Smooth muscle cell (in vitro differentiated cells): Measurements from ENCODE around the gene SMG7. TPM values are rescaled to one million over a fixed set of nuclear protein-coding genes. Genes with fewer than 3 reads are reported as not detected.

Experiments
- DNase-seq: peaks from one replicate; lab custom pipeline; 2025; ENCODE audit not compliant: unreplicated experiment; lab: John Stamatoyannopoulos, UW
- H2AFZ ChIP-seq: fragments of 200-600 bp; sonication (generic); 2 replicates; pipeline ENCODE4 v1.6.0; 2016; ENCODE audit warnings: antibody characterized with exemption, low read depth, mild to moderate bottlenecking
- H3F3A ChIP-seq: fragments of 200-600 bp; sonication (generic); 2 replicates; pipeline ENCODE4 v1.6.0; 2017; ENCODE audit warnings: antibody characterized with exemption, low read depth
- H3K27ac ChIP-seq: fragments of 200-600 bp; sonication (generic); 2 replicates; pipeline ENCODE4 v1.5.1; 2016; ENCODE audit warnings: low read depth, mild to moderate bottlenecking
- H3K27me3 ChIP-seq: fragments of 200-600 bp; sonication (generic); 2 replicates; pipeline ENCODE4 v1.6.1; 2016; ENCODE audit warnings: low read depth, mild to moderate bottlenecking
- H3K36me3 ChIP-seq: fragments of 200-600 bp; sonication (generic); 2 replicates; pipeline ENCODE4 v1.5.1; 2016; ENCODE audit warnings: low read depth
- H3K4me1 ChIP-seq: fragments of 200-600 bp; sonication (generic); 2 replicates; pipeline ENCODE4 v1.5.1; 2016; ENCODE audit warnings: low read depth
- H3K4me2 ChIP-seq: fragments of 200-600 bp; sonication (generic); 2 replicates; pipeline ENCODE4 v1.6.0; 2016; ENCODE audit warnings: mild to moderate bottlenecking
- H3K4me3 ChIP-seq: fragments of 200-600 bp; sonication (generic); 2 replicates; pipeline ENCODE4 v1.5.1; 2016; ENCODE audit warnings: mild to moderate bottlenecking
- H3K79me2 ChIP-seq: fragments of 200-600 bp; sonication (generic); 2 replicates; pipeline ENCODE4 v1.6.0; 2016; ENCODE audit warnings: low read depth, mild to moderate bottlenecking
- H3K9ac ChIP-seq: fragments of 200-600 bp; sonication (generic); 2 replicates; pipeline ENCODE4 v1.6.0; 2016; ENCODE audit warnings: low read depth
- H3K9me3 ChIP-seq: fragments of 200-600 bp; sonication (generic); replicated peaks from 2 replicates; pipeline ENCODE4 v1.5.1; 2016; ENCODE audit warnings: low read depth
- H4K20me1 ChIP-seq: fragments of 200-600 bp; sonication (generic); 2 replicates; pipeline ENCODE4 v1.6.0; 2016; ENCODE audit warnings: low read depth
- WGBS: methylation state at CpG from one replicate; pipeline ENCODE4 v1.1.7; 2016; ENCODE audit warnings: low lambda C conversion rate; 5-methylcytosine and 5-hydroxymethylcytosine counted together
- polyA plus RNA-seq: library from polyadenylated mRNA; unstranded; fragments of >200 nt; fragmentation: Nextera tagmentation; extraction: Ambion mirVana; gene quantifications from 2 replicates; pipeline ENCODE4 v1.2.1, GENCODE V29; 2016
- total RNA-seq: library from RNA; depleted of rRNA; stranded (reverse); fragments of >200 nt; gene quantifications from 2 replicates; pipeline ENCODE4 v1.2.3, GENCODE V29; 2014
- TF ChIP-seq, protein P1 (sequence below): fragments of 200-600 bp; sonication (generic); IDR thresholded peaks from 2 replicates; pipeline ENCODE4 v1.5.1; 2017; ENCODE audit warnings: borderline replicate concordance, mild to moderate bottlenecking, antibody characterized with exemption; ENCODE audit not compliant: insufficient read depth, poor library complexity, severe bottlenecking

Gene SMG7
- total and polyA plus RNA-seq, 2 experiments from 2014 or later = 18.3 to 40.4 TPM

DNA sequence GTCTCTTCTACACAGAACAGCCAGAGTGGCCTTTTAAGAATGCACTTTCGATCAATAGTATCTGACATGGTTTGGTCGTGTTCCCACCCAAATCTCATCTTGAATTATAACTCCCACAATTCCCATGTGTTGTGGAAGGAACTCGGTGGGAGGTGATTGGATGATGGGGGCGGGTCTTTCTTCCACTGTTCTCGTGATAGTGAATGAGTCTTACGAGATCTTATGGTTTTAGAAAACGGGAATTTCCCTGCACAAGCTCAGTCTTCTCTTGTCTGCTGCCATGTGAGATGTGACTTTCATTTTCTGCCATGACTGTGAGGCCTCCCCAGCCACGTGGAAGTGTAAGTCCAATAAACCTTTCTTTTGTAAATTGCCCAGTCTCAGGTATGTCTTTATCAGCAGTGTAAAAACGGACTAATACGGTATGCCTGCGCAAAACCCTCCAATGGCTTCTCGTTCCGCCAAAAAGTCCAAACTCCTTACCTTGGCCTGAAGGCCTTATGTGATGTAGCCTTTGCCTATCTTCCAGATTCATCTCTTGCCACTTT, 23.0 kb upstream of the SMG7 start:
- H3K9ac ChIP-seq = no peak overlapping the region
- no peak for DNase-seq
- TF ChIP-seq, protein P1, sequence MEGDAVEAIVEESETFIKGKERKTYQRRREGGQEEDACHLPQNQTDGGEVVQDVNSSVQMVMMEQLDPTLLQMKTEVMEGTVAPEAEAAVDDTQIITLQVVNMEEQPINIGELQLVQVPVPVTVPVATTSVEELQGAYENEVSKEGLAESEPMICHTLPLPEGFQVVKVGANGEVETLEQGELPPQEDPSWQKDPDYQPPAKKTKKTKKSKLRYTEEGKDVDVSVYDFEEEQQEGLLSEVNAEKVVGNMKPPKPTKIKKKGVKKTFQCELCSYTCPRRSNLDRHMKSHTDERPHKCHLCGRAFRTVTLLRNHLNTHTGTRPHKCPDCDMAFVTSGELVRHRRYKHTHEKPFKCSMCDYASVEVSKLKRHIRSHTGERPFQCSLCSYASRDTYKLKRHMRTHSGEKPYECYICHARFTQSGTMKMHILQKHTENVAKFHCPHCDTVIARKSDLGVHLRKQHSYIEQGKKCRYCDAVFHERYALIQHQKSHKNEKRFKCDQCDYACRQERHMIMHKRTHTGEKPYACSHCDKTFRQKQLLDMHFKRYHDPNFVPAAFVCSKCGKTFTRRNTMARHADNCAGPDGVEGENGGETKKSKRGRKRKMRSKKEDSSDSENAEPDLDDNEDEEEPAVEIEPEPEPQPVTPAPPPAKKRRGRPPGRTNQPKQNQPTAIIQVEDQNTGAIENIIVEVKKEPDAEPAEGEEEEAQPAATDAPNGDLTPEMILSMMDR = no peak
- H3K4me3 ChIP-seq = no peak overlapping the region
- H3K4me1 ChIP-seq = peaks cover 2% of the 10 kb centered on the region
- no peaks in the 10 kb centered on the region for H3K79me2 ChIP-seq
- H3K27me3 ChIP-seq = no peaks in the 10 kb centered on the region
- 92% methylated on average over 13 of the region's 13 CpGs for WGBS
- H3K27ac ChIP-seq = no peak overlapping the region
- H2AFZ ChIP-seq = no peak overlapping the region
- H3F3A ChIP-seq = no peaks in the 10 kb centered on the region
- no peaks in the 10 kb centered on the region for H4K20me1 ChIP-seq
- H3K4me2 ChIP-seq = no peak overlapping the region
- H3K36me3 ChIP-seq = no peaks in the 10 kb centered on the region
- no peaks in the 10 kb centered on the region for H3K9me3 ChIP-seq

DNA sequence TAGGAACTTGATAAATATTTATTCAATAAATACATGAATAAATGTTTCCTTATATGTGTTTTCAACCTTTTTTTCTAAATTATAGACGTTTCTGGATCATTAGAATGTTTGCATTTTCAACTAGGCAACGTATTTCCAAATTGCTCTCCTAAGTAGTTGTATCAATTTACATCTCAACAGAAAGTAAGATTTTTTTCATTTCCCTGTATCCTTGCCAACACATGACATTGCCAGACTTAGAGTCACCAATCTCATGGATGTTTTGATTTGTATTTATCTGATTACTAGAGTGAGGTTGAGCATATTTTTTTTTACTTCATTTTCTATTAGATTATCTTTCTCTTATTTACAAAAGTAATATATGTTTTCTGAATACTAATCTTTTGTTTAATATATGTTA, 22.2 kb upstream of the SMG7 start:
- WGBS = 88% methylated on average over 2 of the region's 2 CpGs

DNA sequence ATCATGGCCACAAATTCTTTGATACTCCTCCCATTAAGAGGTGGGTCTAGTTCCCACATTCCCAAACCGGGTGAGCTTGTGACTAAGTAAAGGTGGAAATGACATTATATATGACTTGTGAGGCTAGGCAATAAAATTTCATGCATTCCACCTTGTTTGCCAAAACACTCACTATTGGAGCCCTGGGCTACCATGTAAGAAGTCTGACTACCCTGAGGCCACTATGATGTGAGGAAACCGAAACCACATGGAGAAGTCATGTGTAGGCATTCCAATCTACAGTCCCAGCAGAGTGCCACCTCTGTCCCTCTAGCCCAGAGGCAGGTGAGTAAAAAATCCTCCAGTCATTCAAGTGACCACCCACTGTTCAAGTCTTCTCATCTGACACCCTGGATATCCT, 17.9 kb upstream of the SMG7 start:
- H4K20me1 ChIP-seq = no peaks in the 10 kb centered on the region
- H3K9ac ChIP-seq = no peak overlapping the region
- TF ChIP-seq, protein P1 = no peak
- WGBS = 61% methylated on average over 2 of the region's 2 CpGs
- no peaks in the 10 kb centered on the region for H3K79me2 ChIP-seq
- H3K4me3 ChIP-seq = no peak overlapping the region
- no peak overlapping the region for H3K27ac ChIP-seq
- H3F3A ChIP-seq = no peaks in the 10 kb centered on the region
- no peak overlapping the region for H3K4me2 ChIP-seq
- H3K36me3 ChIP-seq = no peaks in the 10 kb centered on the region
- no peak overlapping the region for H2AFZ ChIP-seq
- no peaks in the 10 kb centered on the region for H3K27me3 ChIP-seq
- no peak for DNase-seq
- no peaks in the 10 kb centered on the region for H3K4me1 ChIP-seq
- no peaks in the 10 kb centered on the region for H3K9me3 ChIP-seq

More for the DNA sequence above, 22.2 kb upstream of the SMG7 start:
- no peak overlapping the region for H3K9ac ChIP-seq
- H3K4me3 ChIP-seq = no peak overlapping the region
- TF ChIP-seq, protein P1 = no peak
- H3K9me3 ChIP-seq = no peaks in the 10 kb centered on the region
- H2AFZ ChIP-seq = no peak overlapping the region
- H4K20me1 ChIP-seq = no peaks in the 10 kb centered on the region
- H3K79me2 ChIP-seq = no peaks in the 10 kb centered on the region
- no peak for DNase-seq
- no peaks in the 10 kb centered on the region for H3F3A ChIP-seq
- H3K27me3 ChIP-seq = no peaks in the 10 kb centered on the region
- no peaks in the 10 kb centered on the region for H3K36me3 ChIP-seq
- H3K4me1 ChIP-seq = no peaks in the 10 kb centered on the region
- H3K27ac ChIP-seq = no peak overlapping the region
- H3K4me2 ChIP-seq = no peak overlapping the region

DNA sequence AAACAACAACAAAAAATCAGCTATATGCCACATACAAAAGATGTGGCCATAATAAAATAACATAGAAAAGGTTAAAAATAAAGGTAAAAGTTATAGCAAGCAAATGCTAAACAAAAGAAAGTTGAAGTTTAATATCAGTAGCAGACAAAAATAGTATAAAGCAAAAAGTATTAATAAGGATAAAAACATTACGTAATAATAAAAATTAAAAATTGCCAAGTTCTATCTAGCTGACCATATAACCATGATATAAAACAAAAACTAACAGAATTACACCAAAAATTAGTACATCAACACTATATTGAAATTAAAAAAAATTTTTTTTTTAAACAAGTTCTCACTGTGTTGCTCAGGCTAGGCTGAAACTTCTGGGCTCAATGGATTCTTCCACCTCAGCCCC, 15.5 kb upstream of the SMG7 start:
- 94% methylated on average over 1 of the region's 1 CpG for WGBS
- H3K79me2 ChIP-seq = no peaks in the 10 kb centered on the region
- no peak overlapping the region for H3K27ac ChIP-seq
- no peaks in the 10 kb centered on the region for H3K9me3 ChIP-seq
- H3K36me3 ChIP-seq = no peaks in the 10 kb centered on the region
- no peak overlapping the region for H3K4me3 ChIP-seq
- no peaks in the 10 kb centered on the region for H3F3A ChIP-seq
- H3K4me1 ChIP-seq = no peaks in the 10 kb centered on the region
- H3K4me2 ChIP-seq = no peak overlapping the region
- no peak overlapping the region for H3K9ac ChIP-seq
- TF ChIP-seq, protein P1 = no peak
- H4K20me1 ChIP-seq = no peaks in the 10 kb centered on the region
- H2AFZ ChIP-seq = no peak overlapping the region
- no peaks in the 10 kb centered on the region for H3K27me3 ChIP-seq
- DNase-seq = no peak
